ENCODE data around the gene PTPN4. TPM values are rescaled to one million over a fixed set of nuclear protein-coding genes. Genes with fewer than 3 reads are reported as not detected.

Gene PTPN4
- total and polyA plus RNA-seq, 2 of the 13 experiments (the other 11 are each of a cell fraction or from before 2014, with no cell fraction given) = 20.3 to 34.6 TPM

GRCh38 chr2:119764832-119765231, 5.1 kb downstream of the PTPN4 start:
- Histone ChIP-seq H4K20me1 (ENCODE audit: insufficient read depth, low read length) (peaks cover 30% of the 10 kb centered on the region), H3K4me3 (replicated peaks in 1 of 3; ENCODE audit: insufficient read depth in 1 of 3, low read depth in 2 of 3, low read length in 3 of 3) (peak overlapping the region in 2 of 3 experiments; percentile 14 to 36; a peak in 3 of 6 replicates), H3K9ac (ENCODE audit: insufficient read depth, low read depth, low read length) (peak overlapping the region; percentile 48), H3K36me3 (replicated peaks in 1 of 2; ENCODE audit: control insufficient read depth in 1 of 2, insufficient read depth in 2 of 2, low read length in 2 of 2) (no peaks in the 10 kb centered on the region; a peak in 1 of 5 replicates), H3K27me3 (ENCODE audit: control insufficient read depth in 1 of 2, insufficient read depth in 2 of 2, low read length in 2 of 2) (no peaks in the 10 kb centered on the region), H3K4me2 (ENCODE audit: low read depth, low read length) (peak overlapping the region; percentile 95), H3K9me3 (ENCODE audit: low read length) (no peaks in the 10 kb centered on the region), H3K79me2 (ENCODE audit: insufficient read depth, low read length) (peaks cover 96% of the 10 kb centered on the region), H3K27ac (ENCODE audit: extremely low read length, insufficient read depth, low read length) (peak overlapping the region; percentile 45), H2AFZ (ENCODE audit: low read length) (no peak overlapping the region), H3K4me1 (ENCODE audit: insufficient read depth, low read length) (peaks cover 76% of the 10 kb centered on the region)
- DNase-seq (ENCODE audit: low spot score) = peak; percentile 48
- BruUV-seq (replicated peaks) = no TSS peak
- no peak for FAIRE-seq
- ChIA-PET POLR2A (no interaction called here), CTCF (ENCODE audit: low intra/inter-chr PET ratio, low total read pairs) (no interaction called here)
- in situ Hi-C loops (cut with HindIII; ENCODE audit: extremely low pct_ligation_motif_present, low pct_unique_long_range_greater_than_20kb) (no loop called here), intact Hi-C loops (cut with micrococcal nuclease; ENCODE audit: unreplicated experiment) (loop anchor here (5.0 kb wide), 1 partner anchor 47 kb away; no protein-coding TSS in a partner anchor)
- ATAC-seq = no peak
- TF ChIP-seq POGK (CRISPR knock-in tag; conservative IDR thresholded peaks at IDR 0.05) (no peak), SAP130 (CRISPR knock-in tag; IDR thresholded peaks at IDR 0.05; ENCODE audit: low read depth) (peak; percentile 17), HDAC1 (CRISPR knock-in tag; IDR thresholded peaks at IDR 0.05) (peak; percentile 39; the same call in 1 of the 2 replicates), TBX3 (IDR thresholded peaks at IDR 0.05; ENCODE audit: borderline replicate concordance) (0 out of 2 replicates have a peak, but pooled peaks have one; percentile 31), ASH2L (IDR thresholded peaks at IDR 0.05; ENCODE audit: insufficient read length, low read depth, low read length) (peak; percentile 24), ZNF816 (CRISPR knock-in tag; IDR thresholded peaks at IDR 0.05; ENCODE audit: borderline replicate concordance) (0 out of 2 replicates have a peak, but pooled peaks have one; percentile 52), ZNF629 (CRISPR knock-in tag; conservative IDR thresholded peaks at IDR 0.05) (no peak), PPARG (CRISPR knock-in tag; conservative IDR thresholded peaks at IDR 0.05) (peak; percentile 81), BCL6 (CRISPR knock-in tag; IDR thresholded peaks at IDR 0.05) (0 out of 2 replicates have a peak, but pooled peaks have one; percentile 20), TCF7 (IDR thresholded peaks at IDR 0.05; ENCODE audit: low read depth) (peak; percentile 14; the same call in 1 of the 2 replicates), ZUFSP (CRISPR knock-in tag; IDR thresholded peaks at IDR 0.05; ENCODE audit: borderline replicate concordance) (no peak)
- TF ChIP-seq, protein P1, sequence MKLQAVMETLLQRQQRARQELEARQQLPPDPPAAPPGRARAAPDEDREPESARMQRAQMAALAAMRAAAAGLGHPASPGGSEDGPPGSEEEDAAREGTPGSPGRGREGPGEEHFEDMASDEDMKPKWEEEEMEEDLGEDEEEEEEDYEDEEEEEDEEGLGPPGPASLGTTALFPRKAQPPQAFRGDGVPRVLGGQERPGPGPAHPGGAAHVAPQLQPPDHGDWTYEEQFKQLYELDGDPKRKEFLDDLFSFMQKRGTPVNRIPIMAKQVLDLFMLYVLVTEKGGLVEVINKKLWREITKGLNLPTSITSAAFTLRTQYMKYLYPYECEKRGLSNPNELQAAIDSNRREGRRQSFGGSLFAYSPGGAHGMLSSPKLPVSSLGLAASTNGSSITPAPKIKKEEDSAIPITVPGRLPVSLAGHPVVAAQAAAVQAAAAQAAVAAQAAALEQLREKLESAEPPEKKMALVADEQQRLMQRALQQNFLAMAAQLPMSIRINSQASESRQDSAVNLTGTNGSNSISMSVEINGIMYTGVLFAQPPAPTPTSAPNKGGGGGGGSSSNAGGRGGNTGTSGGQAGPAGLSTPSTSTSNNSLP (IDR thresholded peaks at IDR 0.05; ENCODE audit: low read depth, low read length) = peak; percentile 35; the same call in 1 of the 2 replicates
- WGBS (ENCODE audit: low lambda C conversion rate) = 27% methylated on average over 4 of the region's 4 CpGs

Data from HepG2 (cell line).